Mesodermal cell (in vitro differentiated cells): Measurements from ENCODE around the gene ANKRD11.
A peak's percentile ranks its signal among the peaks of the same experiment; 100 is the strongest.
"Not testable (repeated sequence)": the region's sequence is repeated elsewhere in the genome, so short reads cannot be mapped to it uniquely, and the experiment has no call there.

ENCODE experiments used
- H3K27ac ChIP-seq: 2 replicates; pipeline ENCODE4 v1.7.0; 2013; ENCODE audit warnings: mild to moderate bottlenecking, low read depth, low read length, moderate library complexity; ENCODE audit not compliant: severe bottlenecking
- H3K36me3 ChIP-seq: 2 replicates; pipeline ENCODE4 v1.7.1; 2013; ENCODE audit warnings: mild to moderate bottlenecking, low read length, moderate library complexity; ENCODE audit not compliant: control insufficient read depth, insufficient read depth
- H3K4me1 ChIP-seq: one replicate; pipeline ENCODE4 v1.7.1; 2013; ENCODE audit warnings: mild to moderate bottlenecking, low read length; ENCODE audit not compliant: insufficient read depth, control insufficient read depth, poor library complexity, severe bottlenecking
- H3K4me3 ChIP-seq: 2 replicates; pipeline ENCODE4 v1.7.0; 2013; ENCODE audit warnings: low read length, control low read depth, mild to moderate bottlenecking; ENCODE audit not compliant: insufficient read depth, poor library complexity, severe bottlenecking; ENCODE audit errors: extremely low read depth
- H3K9me3 ChIP-seq: 2 replicates; pipeline ENCODE4 v1.7.1; 2013; ENCODE audit warnings: mild to moderate bottlenecking, low read length, moderate library complexity; ENCODE audit not compliant: control insufficient read depth
- WGBS, 2 experiments: methylation state at CpG; one replicate each; pipeline ENCODE4 v1.1.5; 2013; ENCODE audit warnings: missing lambda C conversion rate in 2 of 2; ENCODE audit not compliant: insufficient coverage in 2 of 2; 5-methylcytosine and 5-hydroxymethylcytosine counted together

ANKRD11 gene

DNA sequence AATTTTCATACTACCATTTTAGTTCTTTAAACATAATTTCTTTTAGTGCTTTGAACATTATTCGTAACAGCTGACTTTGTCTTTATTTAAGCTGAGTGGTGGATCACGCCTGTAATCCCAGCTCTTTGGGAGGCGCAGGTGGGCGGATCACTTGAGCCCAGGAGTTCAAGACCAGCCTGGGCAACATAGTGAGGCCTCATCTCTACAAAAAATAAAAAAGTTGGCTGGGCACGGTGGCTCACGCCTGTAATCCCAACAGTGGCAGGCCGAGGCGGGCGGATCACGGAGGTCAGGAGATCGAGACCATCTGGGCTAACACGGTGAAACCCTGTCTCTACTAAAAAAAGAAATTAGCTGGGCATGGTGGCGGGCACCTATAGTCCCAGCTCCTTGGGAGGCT, 230.5 kb downstream of the ANKRD11 start:
- not testable (repeated sequence) for H3K27ac ChIP-seq, H3K9me3 ChIP-seq, H3K4me3 ChIP-seq, H3K36me3 ChIP-seq, H3K4me1 ChIP-seq
- WGBS, 2 experiments = 94 to 95% methylated on average over 10 to 12 of the region's 13 CpGs

GRCh38 chr16:89257757-89258465, 232.4 kb downstream of the ANKRD11 start:
- Histone ChIP-seq H3K4me3 (no peak overlapping the region), H3K9me3 (peaks cover 6% of the 10 kb centered on the region), H3K27ac (no peak overlapping the region), H3K4me1 (no peaks in the 10 kb centered on the region), H3K36me3 (no peaks in the 10 kb centered on the region)
- 82 to 85% methylated on average over 7 to 10 of the region's 18 CpGs for WGBS, 2 experiments

DNA sequence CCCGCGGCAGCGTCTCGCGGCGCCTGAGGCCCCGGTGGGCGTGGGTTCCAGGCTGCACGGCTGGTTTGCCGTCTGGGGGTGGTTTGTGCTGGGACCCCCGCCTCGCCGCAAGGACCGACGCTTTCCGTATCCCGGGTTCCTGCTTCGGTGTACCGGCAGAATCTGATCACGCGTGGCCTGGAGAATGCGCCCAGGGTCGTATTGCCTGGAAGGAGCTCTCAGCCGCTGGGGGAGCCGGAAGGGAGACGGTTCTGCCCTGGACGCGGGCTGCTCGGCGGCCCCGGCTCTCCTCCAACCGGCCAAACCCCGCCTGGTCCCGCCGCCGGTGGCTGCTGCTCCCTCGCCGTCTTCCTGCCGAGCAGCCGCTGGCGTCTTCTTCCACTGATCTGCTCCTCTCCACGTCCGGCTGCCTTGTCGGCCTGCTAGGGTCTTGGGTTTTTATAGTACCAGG, 233.1 kb downstream of the ANKRD11 start:
- WGBS, 2 experiments = 41 to 53% methylated on average over 42 to 43 of the region's 44 CpGs
- no peaks in the 10 kb centered on the region for H3K4me1 ChIP-seq
- H3K36me3 ChIP-seq = no peaks in the 10 kb centered on the region
- no peak overlapping the region for H3K4me3 ChIP-seq
- peaks cover 6% of the 10 kb centered on the region for H3K9me3 ChIP-seq
- no peak overlapping the region for H3K27ac ChIP-seq

- no peaks in the 10 kb centered on the region for H3K36me3 ChIP-seq
- no peak overlapping the region for H3K4me3 ChIP-seq
- peaks cover 6% of the 10 kb centered on the region for H3K9me3 ChIP-seq
- no peak overlapping the region for H3K27ac ChIP-seq
- no peaks in the 10 kb centered on the region for H3K4me1 ChIP-seq
- WGBS, 2 experiments = 53 to 66% methylated on average over 41 to 51 of the region's 57 CpGs
These were observed 233.6 kb downstream of the ANKRD11 start for GRCh38 chr16:89256651-89257254.

DNA sequence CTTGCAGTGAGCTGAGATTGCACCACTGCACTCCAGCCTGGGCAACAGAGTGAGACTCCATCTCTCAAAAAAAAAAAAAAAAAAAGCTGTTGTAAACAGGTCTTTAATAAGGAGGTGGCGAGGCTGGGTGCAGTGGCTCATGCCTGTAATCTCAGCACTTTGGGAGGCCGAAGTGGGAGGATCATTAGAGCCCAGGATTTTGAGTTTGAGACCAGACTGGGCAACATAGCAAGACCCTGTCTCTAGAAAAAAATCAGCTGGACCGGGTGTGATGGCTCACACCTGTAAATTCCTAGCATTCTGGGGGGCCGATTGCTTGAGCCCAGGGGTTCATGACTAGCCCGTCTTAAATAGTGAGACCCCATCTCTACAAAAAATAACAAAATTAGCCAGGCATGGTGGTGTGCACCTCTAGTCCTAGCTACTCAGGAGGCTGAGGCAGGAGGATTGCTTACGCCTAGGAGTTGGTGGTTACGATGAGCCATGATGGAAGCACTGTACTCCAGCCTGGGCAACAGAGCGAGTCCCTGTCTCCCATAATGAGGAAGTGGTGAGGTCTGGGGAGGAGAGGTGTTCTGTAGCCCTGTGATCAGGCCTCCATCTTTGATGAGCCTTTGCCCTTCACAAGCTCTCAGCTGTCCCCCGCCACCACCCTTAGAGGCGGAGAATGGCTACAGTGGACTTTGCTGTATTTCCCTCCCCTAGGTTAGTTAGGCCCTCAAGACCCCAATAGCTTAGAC, 236.6 kb downstream of the ANKRD11 start:
- Histone ChIP-seq H3K27ac (no peak overlapping the region), H3K36me3 (no peaks in the 10 kb centered on the region), H3K4me3 (no peak overlapping the region), H3K4me1 (no peaks in the 10 kb centered on the region), H3K9me3 (peaks cover 15% of the 10 kb centered on the region)
- WGBS, 2 experiments = 92 to 97% methylated on average over 8 of the region's 10 CpGs

GRCh38 chr16:89248196-89248982, 242.0 kb downstream of the ANKRD11 start:
- no peaks in the 10 kb centered on the region for H3K36me3 ChIP-seq
- WGBS, 2 experiments = 80 to 86% methylated on average over 60 to 68 of the region's 69 CpGs
- H3K27ac ChIP-seq = no peak overlapping the region
- H3K9me3 ChIP-seq = peaks cover 18% of the 10 kb centered on the region
- peak overlapping the region; percentile 49 for H3K4me3 ChIP-seq
- no peaks in the 10 kb centered on the region for H3K4me1 ChIP-seq

DNA sequence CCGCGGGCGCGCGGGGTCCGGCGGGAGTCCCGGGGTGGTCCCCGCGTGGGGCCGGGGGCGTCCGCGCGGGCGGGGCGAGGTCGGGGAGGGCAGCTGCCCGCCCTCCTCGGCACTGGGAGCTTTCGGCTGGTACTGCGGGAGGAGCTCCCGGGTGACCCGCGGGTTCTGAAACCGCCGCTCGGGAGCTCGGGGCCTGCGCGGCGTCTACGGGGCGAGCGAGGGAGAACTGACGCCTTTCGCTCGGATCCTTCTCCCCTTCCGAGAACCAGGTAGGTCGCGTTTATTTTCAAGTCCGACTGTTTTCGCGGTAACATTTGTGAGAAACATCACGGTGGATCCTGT, 242.7 kb downstream of the ANKRD11 start:
- Histone ChIP-seq H3K9me3 (peaks cover 16% of the 10 kb centered on the region), H3K4me3 (peak overlapping the region; percentile 49)
- WGBS, 2 experiments = 1% methylated on average over 33 to 40 of the region's 45 CpGs

GRCh38 chr16:89246903-89247733, 243.2 kb downstream of the ANKRD11 start:
- Histone ChIP-seq H3K9me3 (peaks cover 16% of the 10 kb centered on the region), H3K4me3 (peak overlapping the region; percentile 49), H3K27ac (no peak overlapping the region), H3K36me3 (no peaks in the 10 kb centered on the region), H3K4me1 (no peaks in the 10 kb centered on the region)
- 7 to 10% methylated on average over 49 to 60 of the region's 78 CpGs for WGBS, 2 experiments

More for the DNA sequence above, 242.7 kb downstream of the ANKRD11 start:
- H3K4me1 ChIP-seq, H3K36me3 ChIP-seq, H3K27ac ChIP-seq: not testable (repeated sequence)

GRCh38 chr16:89246383-89246902, 243.9 kb downstream of the ANKRD11 start:
- Histone ChIP-seq H3K4me1 (no peaks in the 10 kb centered on the region), H3K4me3 (peak overlapping the region; percentile 49), H3K9me3 (peaks cover 16% of the 10 kb centered on the region), H3K36me3 (no peaks in the 10 kb centered on the region), H3K27ac (no peak overlapping the region)
- WGBS, 2 experiments = 80 to 84% methylated on average over 13 of the region's 13 CpGs
